ENCODE results near the gene FHIT.

DNA sequence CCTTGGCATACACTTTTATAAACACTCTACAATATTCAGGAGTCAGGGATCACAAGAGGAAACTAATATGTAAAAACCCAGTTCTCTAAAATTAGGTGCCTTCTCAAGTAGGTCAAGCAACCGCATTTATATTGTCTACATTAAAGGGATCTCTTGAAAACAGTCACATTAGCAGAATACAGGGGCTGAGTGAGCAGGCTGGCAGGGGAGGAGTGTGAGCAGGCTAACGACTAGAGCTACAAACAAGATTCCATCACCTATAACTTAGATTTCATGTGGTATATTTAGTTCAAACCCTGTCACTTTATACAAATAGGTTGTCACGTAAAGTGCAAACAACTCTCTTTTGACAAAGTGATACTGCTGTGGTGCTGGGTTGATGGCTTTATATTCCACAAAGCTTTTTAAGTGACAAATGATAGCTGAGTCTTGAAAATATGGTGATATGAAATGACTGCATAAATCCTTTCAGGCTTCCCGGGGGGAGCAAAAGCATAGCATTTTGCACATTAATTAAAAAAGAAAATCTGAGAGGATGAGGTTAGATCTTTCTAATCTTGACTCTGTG, 937.9 kb downstream of the FHIT start:
- TF ChIP-seq POLR2A (IDR thresholded peaks at IDR 0.05; ENCODE audit: low read length) (no peak), GATA1 (IDR thresholded peaks at IDR 0.05; ENCODE audit: low read depth, low read length) (no peak)

Measured in erythroblast (primary cell).